ENCODE measurements around the gene CCDC85A.
A peak's percentile ranks its signal among the peaks of the same experiment; 100 is the strongest.

CCDC85A gene

DNA sequence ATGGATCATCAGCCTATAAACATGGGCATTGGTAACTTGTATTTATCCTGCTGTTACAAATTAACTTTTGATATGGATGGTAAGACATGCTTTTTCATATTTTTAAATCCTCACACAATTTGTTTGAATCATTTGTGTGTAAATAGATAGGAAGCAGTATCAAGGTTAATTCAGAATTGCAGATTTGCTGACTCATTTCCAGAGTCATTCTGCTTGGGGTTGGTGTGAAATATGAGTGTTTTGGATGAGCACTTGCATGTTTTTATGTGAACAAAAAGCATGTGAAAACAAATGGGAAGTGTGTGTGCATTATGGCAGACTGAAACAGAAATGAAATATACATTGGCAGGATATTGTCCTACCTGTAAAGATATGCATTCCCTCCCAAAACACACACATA, 11.8 kb downstream of the CCDC85A start:
- peak; percentile 40 for DNase-seq

DNA sequence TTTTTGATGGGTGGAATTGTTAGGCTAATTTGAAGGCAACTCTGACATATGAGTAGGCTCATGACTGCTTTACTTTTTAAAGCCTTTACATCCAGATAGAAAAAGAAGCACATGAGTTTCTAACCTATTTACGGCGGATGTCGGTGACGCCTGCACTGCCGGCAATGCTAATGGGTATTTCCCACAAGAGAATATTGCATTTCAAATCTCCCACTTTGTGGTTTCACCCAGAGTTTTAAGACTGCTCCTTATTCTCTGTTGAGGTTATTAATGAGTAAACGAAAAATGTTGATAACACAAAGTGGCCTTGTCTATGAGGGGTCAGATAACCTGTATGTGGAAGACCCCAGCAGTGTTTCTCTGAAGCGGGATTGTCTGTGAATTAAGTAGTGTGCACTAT, 14.0 kb downstream of the CCDC85A start:
- no peak for DNase-seq

DNA sequence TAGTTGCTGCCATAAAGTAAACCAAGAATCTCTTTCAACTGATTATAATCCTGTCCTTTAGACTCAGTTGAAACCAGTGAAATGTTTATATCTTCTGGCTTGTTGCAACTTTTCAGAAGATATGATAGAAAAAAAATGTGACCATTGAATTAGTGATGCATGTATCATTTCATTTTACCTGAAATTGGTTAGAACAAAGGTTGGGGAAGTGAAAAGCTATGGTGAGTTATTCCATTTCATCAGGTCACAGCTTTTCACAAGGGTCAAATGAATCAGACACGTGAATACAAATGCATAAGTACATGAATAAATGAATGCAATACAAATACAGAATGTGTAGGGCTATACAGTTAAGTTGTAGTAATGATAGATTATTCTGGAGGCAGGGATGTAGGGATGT, 15.1 kb downstream of the CCDC85A start:
- DNase-seq = no peak

DNA sequence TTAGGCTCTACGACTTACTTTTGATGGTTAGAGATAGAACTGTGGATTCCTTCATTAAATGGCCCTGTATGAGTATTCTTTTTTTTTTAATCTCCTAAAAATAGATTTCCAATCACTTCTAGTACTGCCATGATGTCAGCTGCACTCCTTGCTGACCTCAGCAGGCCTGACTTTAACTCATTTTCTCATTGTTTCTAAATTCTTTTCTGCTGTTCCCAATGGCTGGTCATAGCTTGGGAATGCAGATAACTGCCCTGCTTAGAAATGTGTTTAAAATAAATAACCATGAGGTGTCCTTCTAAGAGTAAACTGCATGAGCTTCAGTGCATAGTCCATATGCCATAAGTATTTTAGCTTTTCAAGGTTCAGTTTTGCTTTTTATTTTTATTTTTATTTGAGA, 15.7 kb downstream of the CCDC85A start:
- peak; percentile 92 for DNase-seq

DNA sequence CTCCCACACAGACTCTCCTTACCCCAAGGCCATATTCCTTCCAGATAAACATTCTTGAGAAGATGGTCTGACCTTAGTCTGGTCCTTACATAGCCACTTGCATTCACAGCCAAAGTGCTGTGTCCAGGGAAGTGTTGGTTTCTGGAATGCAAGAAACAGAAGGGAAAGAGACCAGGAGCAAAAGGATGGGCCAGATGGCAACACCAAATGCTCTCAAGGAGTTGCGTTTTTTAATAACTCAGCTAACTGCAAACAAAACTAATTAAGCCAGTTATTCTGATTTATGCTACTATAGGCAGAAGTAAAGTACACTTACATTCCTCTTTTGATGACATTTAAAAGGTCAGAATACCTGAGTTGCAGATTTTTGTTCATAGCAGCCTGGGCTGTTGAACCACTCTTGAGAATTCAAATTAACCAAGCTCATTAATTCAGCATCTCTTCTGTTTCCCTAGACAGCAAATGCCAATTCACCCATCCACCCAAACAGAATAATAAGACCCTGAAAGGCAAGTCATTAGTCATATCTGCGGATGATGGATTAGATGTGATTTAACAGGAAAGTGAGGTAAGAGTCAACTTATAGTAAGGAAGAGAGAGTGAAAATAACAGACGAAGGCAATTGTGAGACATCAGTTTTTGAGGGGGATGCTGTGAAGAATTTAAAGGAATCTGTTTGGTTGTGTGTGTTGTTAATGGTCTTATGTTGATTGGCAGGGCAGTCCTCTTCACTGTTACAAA, 18.8 kb downstream of the CCDC85A start:
- no peak for DNase-seq

DNA sequence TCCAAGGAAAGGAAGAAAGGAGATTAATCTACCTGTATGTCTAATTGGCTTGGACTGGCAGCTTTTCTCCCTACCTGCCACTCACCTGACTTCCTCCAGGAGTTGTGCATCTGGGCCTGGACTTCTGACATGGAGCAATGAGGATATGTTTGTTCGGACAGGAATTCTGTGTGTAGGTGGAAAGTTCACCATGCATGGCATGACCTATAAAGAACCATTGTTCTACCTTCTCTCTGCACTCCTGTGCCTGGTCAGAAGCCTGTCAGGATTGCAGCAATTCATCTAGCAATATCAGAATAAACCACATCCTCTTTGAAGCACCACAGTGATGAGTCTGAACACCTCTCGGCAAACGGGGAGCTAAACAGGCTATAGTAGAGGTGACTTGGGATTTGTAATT, 20.8 kb downstream of the CCDC85A start:
- DNase-seq = no peak

DNA sequence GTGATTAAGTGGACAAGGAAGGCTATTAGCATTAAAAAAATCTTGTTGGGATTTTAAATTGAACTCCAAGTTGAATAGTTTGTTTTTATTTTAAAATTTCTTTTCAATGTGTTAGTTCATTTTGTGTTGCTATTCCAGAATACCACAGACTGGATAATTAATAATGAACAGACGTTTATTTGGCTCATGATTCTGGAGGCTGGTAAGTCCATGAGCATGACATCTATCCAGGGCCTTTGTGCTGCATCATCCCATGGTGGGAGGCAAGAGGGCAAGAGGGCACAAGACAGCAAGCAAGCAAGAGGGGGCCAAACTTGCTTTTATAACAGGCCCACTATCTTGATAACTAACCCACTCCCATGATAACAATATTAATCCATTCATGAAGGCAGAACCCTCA, 22.5 kb downstream of the CCDC85A start:
- DNase-seq = no peak

DNA sequence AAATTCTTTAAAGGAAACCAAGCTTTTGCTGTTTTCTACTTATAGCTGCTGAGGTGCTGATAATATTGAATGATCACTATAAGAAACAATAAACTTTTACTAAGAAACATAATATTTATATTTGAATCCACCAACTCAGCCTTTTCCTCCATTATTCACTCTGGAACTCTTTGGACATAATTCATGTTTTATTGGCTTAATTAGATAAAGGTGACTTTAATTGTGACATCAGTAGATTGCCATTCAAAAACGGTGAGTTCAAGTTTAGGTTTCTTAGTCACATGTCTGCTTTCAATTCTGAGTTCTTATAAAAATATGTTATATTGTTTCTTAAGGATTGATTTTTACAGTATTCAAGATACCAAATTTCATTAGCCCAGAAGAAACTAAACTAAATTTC, 24.0 kb downstream of the CCDC85A start:
- DNase-seq = peak; percentile 74

DNA sequence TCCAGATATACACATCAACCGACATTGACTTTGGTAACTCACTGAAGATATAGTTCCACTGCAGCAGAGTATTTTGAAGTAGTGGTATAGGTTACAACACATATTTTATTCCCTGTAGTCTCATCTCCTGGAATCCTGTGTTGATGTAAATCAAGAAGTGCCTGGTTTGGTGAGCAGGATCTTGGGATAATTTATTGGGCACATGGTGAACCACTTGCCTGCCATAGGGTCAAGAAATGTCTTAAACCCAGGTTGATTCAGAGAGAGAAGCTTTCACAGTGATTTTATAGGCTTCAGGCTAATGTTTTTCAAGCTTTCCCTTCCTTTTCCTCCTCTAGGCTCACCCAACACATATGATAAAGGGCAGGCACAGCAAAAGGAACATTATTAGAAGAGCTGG, 24.6 kb downstream of the CCDC85A start:
- DNase-seq = no peak

DNA sequence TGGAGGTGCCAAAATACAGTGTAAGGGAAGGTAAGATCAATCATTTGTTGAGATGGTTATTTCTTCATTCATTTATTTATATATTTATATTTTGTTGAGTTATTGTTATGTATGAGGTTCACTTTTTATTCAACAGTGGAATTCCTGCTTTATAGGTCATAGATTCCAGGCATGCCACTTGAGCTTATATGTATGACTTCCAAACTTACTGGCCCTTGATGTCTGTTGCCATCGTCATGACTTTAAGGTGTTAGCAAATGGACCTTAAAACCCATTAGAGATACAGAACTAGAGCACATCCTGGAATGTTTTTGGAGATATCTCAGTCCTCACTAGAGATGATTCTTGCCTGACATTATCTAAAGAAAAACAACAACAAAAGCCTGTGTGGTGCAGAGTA, 25.9 kb downstream of the CCDC85A start:
- DNase-seq = no peak

DNA sequence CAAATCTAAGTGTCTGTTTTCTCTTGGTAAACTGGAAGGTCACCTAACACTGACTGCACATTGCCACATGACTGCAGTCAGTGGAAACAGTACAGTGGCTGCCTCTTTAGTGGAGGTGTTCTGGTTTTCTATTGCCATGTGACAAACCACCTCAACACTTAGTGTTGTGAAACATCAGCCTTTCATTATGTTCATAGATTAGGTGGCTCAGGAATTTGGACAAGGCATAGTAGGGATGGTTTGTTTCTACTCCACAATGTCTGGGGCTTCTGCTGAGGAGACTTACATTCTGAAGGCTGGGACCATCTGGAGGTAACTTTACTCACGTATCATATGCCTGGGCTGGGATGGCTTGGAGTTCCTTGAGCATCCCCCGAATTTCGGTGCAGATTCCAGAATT, 26.5 kb downstream of the CCDC85A start:
- DNase-seq = no peak

DNA sequence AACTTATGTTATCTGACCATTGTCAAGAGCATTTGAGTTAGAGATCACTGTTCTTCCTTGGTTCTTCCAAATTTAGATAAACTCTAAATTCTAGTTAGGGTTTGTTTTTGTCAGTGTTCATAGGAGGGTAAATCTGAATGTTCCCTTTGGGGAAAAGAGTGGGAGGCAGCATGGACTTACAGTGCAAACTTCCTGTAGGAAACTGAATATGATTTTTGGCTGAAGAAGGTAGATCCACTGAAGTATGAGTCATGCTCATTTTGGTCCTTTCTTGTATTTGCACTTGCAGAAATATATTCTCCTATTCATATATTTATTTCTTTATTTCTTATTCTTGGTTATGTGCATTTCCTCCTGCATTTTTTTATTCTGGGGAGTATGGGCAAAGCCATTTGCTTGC, 27.3 kb downstream of the CCDC85A start:
- no peak for DNase-seq

DNA sequence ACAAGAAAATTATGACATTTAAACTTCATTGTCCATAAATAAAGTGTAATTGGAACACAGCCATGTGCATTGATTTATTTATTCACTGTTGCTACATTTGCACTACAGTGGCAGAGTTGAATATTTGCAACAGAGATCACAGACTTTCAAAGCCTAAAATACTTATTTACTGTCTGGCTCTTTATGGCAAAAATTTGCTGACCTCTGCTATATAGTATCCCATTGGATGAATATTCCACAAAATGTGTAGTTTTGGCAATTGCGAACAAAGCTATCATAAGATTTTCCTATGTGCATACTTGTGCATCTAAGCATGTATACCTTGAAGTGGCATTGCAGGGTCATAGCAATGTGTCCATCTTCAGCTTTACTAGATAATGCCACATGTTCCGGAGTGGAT, 32.1 kb downstream of the CCDC85A start:
- DNase-seq = no peak

DNA sequence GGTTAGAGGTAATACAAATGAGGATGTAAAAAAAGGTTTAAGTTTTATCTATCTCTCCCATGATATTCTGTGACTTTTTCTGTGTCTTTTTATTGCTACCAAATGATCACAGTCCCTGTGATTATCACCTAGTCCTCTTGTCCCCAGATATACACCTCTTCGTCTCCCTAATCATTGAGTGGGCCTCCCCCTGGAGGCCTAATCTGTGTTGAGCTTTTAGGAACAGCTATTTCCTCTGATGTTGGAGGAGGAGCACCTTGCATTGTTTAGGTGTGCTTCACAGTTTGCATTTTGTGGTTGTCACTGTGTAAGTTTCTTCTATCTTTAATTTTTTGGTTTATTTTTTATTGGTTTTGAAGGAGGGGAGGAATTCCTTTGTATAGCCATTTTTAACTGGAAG, 33.3 kb downstream of the CCDC85A start:
- no peak for DNase-seq

DNA sequence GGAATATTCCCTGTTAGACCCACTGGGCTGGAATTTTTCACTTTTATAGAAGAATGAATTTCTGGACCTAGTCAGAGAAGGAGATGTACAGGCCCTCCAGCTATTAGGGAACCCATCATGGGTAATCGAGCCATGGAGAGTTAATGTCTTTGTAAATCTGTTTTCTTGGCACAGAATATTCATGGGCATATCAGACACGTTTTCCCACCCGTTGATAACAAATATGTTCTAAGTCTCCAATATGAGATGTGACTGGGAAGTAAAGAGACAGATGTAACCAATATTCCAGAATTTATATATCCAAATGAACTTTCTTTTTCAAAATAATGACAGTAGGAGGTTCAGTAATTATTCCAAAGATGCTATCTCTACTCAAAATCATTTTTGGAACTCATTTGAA, 38.7 kb downstream of the CCDC85A start:
- no peak for DNase-seq

DNA sequence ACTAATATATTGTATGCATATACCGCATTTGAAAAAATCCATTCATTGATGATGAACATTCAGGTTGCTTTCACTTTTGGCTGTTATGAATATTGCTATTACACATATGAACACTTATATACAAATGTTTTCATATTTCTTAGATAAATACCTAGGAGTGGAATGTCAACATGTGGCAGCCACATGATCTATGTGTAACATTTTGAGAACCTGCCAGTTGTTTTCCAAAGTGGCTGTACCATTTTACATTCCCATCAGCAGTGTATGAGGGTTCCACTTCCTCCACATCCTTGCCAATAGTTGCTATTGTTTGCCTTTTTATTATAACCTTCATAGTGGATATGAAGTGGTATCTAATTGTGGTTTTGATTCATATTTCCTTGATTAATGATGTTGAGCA, 40.5 kb downstream of the CCDC85A start:
- DNase-seq = peak; percentile 45

DNA sequence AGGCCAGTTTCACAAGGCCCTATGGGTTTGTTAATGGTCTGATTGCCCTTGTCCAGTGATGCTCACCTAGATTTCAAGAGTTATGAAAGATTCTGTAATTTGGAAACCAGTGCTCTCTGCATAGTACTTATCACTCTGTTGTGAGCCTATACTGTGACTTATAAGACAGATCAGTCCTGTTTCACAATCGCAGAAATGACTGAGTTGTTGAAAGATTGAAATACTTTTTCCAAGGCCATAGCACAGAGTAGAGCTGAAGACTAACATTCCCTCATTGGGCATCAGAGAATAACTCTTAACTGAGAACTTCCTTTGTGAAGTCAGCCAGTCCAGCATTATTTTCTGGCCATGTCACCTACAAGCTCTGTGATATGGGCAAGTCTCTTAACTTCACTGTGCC, 44.0 kb downstream of the CCDC85A start:
- DNase-seq = peak; percentile 45

DNA sequence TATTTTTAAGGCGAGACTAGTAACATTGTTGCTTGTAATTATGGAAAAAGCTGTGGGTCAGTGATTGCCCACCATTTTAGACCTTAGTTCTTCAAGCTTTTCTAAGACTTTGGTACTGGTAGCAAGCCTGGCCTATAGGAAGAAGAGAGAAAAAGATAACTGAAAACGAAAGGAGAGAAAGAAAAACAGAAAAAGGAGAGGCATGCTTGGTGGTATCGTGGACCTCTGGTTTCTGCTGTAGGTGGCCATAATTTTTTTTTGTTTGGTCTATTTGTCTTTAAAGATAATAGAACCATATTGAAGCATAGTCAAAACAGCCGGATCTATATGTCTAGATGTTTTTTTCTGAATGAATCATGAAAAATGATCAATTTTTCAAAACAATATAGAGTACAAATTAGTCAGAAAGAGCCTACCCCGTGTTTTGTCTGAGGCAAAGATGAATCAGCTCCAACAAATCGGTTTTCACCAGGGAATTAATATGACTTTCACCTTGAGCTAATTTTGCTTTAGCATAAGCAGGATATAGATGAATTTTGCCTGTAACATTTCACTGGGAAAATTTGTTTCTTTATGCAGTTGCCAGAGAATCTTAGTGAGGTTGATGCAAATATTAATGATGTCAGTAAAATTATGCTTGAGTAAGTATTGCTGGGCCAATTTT, 45.7 kb downstream of the CCDC85A start:
- DNase-seq = no peak

DNA sequence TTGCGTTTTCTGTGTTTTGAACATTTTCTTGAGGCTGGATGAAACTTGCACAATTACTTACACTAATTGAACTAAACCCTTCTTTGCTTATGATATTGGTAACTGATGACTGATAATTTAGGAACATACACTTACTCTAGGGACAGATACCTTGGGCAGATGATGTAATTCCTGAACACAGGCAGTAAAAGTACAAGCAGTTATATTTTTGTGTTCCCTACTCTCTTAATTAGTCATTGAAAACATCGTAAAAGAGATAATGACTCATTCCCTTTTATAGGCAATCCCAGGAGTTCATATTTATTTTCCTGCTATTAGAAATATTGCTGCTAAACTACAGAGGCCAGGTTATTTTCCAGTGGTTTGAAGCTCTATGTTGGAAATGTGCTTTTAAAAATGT, 46.4 kb downstream of the CCDC85A start:
- peak; percentile 39 for DNase-seq

DNA sequence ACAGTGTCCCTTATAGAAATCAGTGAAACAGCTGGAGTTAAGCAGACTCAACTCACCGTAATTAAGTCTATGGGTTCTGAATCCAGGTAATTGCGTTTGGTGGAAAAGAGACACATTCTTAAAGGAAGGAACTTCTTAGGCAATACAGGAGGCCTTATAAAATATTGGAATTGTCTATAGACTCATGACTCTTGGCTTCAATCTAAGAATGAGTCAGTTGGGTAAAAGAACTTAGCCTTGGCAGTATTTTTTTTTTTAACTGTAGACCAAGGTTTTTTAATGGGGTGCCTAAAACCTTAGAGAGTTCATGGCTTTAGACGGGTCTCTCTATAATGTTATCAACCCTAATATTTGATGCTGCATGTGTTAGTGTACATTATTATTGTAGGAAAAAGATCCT, 47.6 kb downstream of the CCDC85A start:
- no peak for DNase-seq

DNA sequence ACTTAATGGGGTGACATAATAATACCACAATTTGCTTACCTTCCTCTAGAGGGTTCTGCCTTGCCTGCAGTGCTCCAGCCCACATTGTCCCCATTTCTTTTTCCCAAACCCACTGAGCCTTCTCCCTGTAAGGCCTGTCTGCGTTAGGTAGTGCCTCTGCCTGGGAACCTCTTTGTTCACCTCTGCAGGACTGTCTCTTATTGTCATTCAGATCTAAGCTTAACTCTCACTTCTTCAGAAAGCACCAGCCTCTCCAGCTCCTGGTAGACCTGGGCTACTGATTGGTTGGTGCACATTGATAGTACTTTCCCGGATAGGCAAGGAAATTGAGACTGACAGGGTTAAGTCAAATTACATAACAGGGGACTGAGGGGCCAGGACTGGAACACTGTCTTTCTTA, 49.1 kb downstream of the CCDC85A start:
- no peak for DNase-seq

DNA sequence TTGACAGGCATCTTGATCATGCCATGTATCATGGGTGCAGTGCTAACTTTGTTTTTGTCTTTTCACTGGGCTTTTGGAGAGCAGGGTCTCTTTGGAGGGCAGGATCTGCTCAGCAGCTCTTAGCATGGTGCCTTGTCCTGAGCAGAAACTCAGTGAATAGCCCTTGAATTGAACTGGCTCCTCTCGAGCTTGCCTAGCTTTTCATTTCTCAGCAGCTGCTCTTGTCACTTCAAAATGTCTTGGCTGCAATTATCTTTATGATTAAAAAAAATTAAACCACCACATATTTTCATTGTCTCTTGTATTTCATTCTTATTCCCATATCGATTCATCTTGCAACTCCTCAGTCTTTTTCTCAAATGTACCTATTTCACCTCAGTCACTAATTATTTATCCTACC, 50.5 kb downstream of the CCDC85A start:
- DNase-seq = no peak

DNA sequence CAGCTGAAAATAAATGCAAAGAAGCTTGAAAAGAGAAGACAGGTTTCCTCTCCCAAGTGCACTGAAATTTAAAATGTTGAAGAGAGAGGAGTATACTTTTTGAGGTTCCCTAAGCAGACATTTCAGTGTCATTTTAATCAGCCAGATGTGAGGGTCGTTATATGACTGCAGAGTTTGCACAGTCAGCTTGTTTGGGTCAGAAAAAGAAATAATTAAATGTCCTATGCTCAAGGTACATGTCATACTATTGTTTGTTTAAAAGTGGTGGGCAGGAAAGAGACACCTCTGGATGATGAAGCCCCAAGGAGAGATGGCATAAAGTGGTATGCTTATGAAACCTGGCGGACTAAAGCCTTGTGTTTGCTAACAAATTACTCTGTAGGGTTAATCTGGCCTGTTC, 55.2 kb downstream of the CCDC85A start:
- no peak for DNase-seq

DNA sequence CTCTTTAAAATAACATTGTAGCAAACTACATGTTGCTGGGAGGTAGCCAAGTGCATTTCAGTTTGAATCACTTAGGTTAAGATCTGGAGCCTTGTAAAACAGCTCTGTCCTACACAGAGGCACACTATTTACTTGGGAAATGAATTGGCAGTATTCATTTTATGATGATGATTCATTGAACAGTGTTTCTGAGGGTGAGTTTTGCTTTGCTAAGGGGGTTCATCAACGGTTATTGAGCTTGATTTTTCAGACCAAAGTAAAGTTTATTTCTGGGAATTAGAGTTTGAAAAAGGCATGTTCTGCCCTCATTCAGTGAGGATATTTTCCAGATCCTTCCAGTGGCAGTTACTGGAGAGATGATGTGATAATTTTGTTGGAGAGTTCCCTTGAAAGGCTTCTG, 55.6 kb downstream of the CCDC85A start:
- DNase-seq = peak; percentile 72

DNA sequence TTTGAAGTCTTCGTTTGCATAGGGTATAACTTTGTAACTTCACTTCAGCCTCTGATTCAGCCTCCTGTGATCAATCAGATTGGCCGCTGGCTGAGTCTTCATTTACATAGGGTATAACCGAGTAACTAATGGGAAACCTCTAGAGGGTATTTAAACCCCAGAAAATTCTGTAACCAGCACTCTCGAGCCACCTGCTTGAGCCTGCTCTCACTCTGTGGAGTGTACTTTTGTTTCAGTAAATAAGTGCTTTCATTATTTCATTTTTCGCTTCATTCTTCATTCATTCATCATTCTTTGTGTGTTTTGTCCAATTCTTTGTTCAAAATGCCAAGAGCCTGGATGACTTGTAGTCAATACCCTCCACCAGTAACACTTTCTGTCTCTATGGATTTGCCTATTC, 56.4 kb downstream of the CCDC85A start:
- DNase-seq = no peak
